OCI-LY1 (cell line): ENCODE results near the gene MYO3B.

Experiments used
- H2AFZ ChIP-seq: fragments of 200-600 bp; sonication (generic), shearing (Covaris generic); 2 replicates; pipeline ENCODE4 v1.6.0; 2014; ENCODE audit warnings: antibody characterized with exemption, mild to moderate bottlenecking, low read length
- H3F3A ChIP-seq: fragments of 200-600 bp; sonication (generic), shearing (Covaris generic); 2 replicates; pipeline ENCODE4 v1.6.0; 2014; ENCODE audit warnings: mild to moderate bottlenecking, antibody characterized with exemption, low read length, moderate library complexity; ENCODE audit not compliant: insufficient read depth
- H3K27ac ChIP-seq: fragments of 200-600 bp; sonication (generic); 2 replicates; pipeline ENCODE4 v1.5.1; 2014; ENCODE audit warnings: low read length, mixed run types, mild to moderate bottlenecking, low read depth; ENCODE audit not compliant: poor library complexity, severe bottlenecking
- H3K27me3 ChIP-seq: fragments of 200-600 bp; sonication (generic); 2 replicates; pipeline ENCODE4 v1.6.0; 2014; ENCODE audit warnings: antibody characterized with exemption, mild to moderate bottlenecking, low read length, moderate library complexity; ENCODE audit not compliant: insufficient read depth
- H3K36me3 ChIP-seq: fragments of 200-600 bp; sonication (generic); 2 replicates; pipeline ENCODE4 v1.6.1; 2014; ENCODE audit warnings: mild to moderate bottlenecking, antibody characterized with exemption, low read length, moderate library complexity, mixed read lengths; ENCODE audit not compliant: insufficient read depth
- H3K4me1 ChIP-seq: fragments of 200-600 bp; sonication (generic); 2 replicates; pipeline ENCODE4 v1.5.1; 2014; ENCODE audit warnings: mild to moderate bottlenecking, low read length, moderate library complexity; ENCODE audit not compliant: insufficient read depth, severe bottlenecking
- H3K4me2 ChIP-seq: fragments of 200-600 bp; sonication (generic), shearing (Covaris generic); 2 replicates; pipeline ENCODE4 v1.6.1; 2014; ENCODE audit warnings: low read length
- H3K4me3 ChIP-seq: fragments of 200-600 bp; sonication (generic); 2 replicates; pipeline ENCODE4 v1.5.1; 2014; ENCODE audit warnings: low read length, low read depth, mild to moderate bottlenecking, mixed read lengths; ENCODE audit not compliant: poor library complexity, severe bottlenecking
- H3K79me2 ChIP-seq: fragments of 200-600 bp; shearing (Covaris generic); 2 replicates; pipeline ENCODE4 v1.6.1; 2016; ENCODE audit warnings: mixed run types, low read length, mixed read lengths; ENCODE audit not compliant: insufficient read depth
- H3K9ac ChIP-seq: fragments of 200-600 bp; sonication (generic), shearing (Covaris generic); 2 replicates; pipeline ENCODE4 v1.6.1; 2014; ENCODE audit warnings: mild to moderate bottlenecking, low read length, mixed read lengths
- H3K9me2 ChIP-seq: fragments of 200-600 bp; sonication (generic), shearing (Covaris generic); 2 replicates; pipeline ENCODE4 v1.6.1; 2014; ENCODE audit warnings: low read depth, mild to moderate bottlenecking, low read length, mixed read lengths
- H3K9me3 ChIP-seq: fragments of 200-600 bp; shearing (Covaris generic); 2 replicates; pipeline ENCODE4 v1.6.1; 2014; ENCODE audit warnings: low read length, mixed read lengths
- H4K20me1 ChIP-seq: fragments of 200-600 bp; sonication (generic), shearing (Covaris generic); 2 replicates; pipeline ENCODE4 v1.6.0; 2016; ENCODE audit warnings: mild to moderate bottlenecking, low read length; ENCODE audit not compliant: insufficient read depth
- CTCF ChIP-seq: fragments of 200-600 bp; sonication (generic), shearing (Covaris generic); IDR thresholded peaks from 2 replicates; pipeline ENCODE4 v1.5.1; 2017; ENCODE audit warnings: mild to moderate bottlenecking, antibody characterized with exemption, low read length, moderate library complexity, mixed read lengths
- EZH2 ChIP-seq: fragments of 200-600 bp; sonication (generic), shearing (Covaris generic); IDR thresholded peaks from 2 replicates; pipeline ENCODE4 v1.8.0; 2017; ENCODE audit warnings: borderline replicate concordance, mixed run types, mild to moderate bottlenecking, antibody characterized with exemption, low read length, moderate library complexity, mixed read lengths

MYO3B gene

GRCh38 chr2:170146784-170147183 lies 31.2 kb upstream of the MYO3B start:
- H3K9me3 ChIP-seq, result no peaks in the 10 kb centered on the region
- no peaks in the 10 kb centered on the region for H4K20me1 ChIP-seq
- no peaks in the 10 kb centered on the region for H3K27me3 ChIP-seq
- no peak overlapping the region for H2AFZ ChIP-seq
- H3F3A ChIP-seq, result no peaks in the 10 kb centered on the region
- H3K36me3 ChIP-seq, result no peaks in the 10 kb centered on the region
- H3K4me2 ChIP-seq, result no peak overlapping the region
- no peaks in the 10 kb centered on the region for H3K79me2 ChIP-seq
- TF ChIP-seq EZH2 (no peak), CTCF (peak; percentile 12; the same call in 1 of the 2 replicates)
- H3K4me1 ChIP-seq, result peaks cover 56% of the 10 kb centered on the region
- no peak overlapping the region; the same call in 1 of the 2 replicates for H3K9ac ChIP-seq
- H3K4me3 ChIP-seq, result no peak overlapping the region
- H3K9me2 ChIP-seq, result no peaks in the 10 kb centered on the region
- H3K27ac ChIP-seq, result peak overlapping the region; percentile 96

GRCh38 chr2:170147576-170147975 lies 30.4 kb upstream of the MYO3B start:
- Histone ChIP-seq H3K27ac (peak overlapping the region; percentile 96), H3K4me2 (no peak overlapping the region), H3K4me3 (no peak overlapping the region), H3K9ac (no peak overlapping the region; the same call in 1 of the 2 replicates), H3K9me2 (no peaks in the 10 kb centered on the region), H3K79me2 (no peaks in the 10 kb centered on the region), H3K27me3 (no peaks in the 10 kb centered on the region), H3K9me3 (no peaks in the 10 kb centered on the region), H2AFZ (no peak overlapping the region), H3F3A (no peaks in the 10 kb centered on the region), H3K36me3 (no peaks in the 10 kb centered on the region), H3K4me1 (peaks cover 48% of the 10 kb centered on the region), H4K20me1 (no peaks in the 10 kb centered on the region)
- TF ChIP-seq EZH2, result no peak
- TF ChIP-seq CTCF, result no peak

GRCh38 chr2:170148161-170148560 lies 29.8 kb upstream of the MYO3B start:
- no peaks in the 10 kb centered on the region for H3K36me3 ChIP-seq
- H3K9me2 ChIP-seq, result no peaks in the 10 kb centered on the region
- H3K27me3 ChIP-seq, result no peaks in the 10 kb centered on the region
- no peaks in the 10 kb centered on the region for H3F3A ChIP-seq
- no peak overlapping the region for H3K9ac ChIP-seq
- H4K20me1 ChIP-seq, result no peaks in the 10 kb centered on the region
- no peak overlapping the region for H3K4me2 ChIP-seq
- H2AFZ ChIP-seq, result no peak overlapping the region
- H3K79me2 ChIP-seq, result no peaks in the 10 kb centered on the region
- H3K4me1 ChIP-seq, result peaks cover 42% of the 10 kb centered on the region
- TF ChIP-seq CTCF (no peak), EZH2 (no peak)
- no peak overlapping the region for H3K4me3 ChIP-seq
- no peaks in the 10 kb centered on the region for H3K9me3 ChIP-seq
- no peak overlapping the region for H3K27ac ChIP-seq
